ENCODE measurements around the gene KIF2C.
"Not testable (repeated sequence)": the region's sequence is repeated elsewhere in the genome, so short reads cannot be mapped to it uniquely, and the experiment has no call there.

GRCh38 chr1:44699375-44699774, 40.3 kb upstream of the KIF2C start:
- TF ChIP-seq EZH2phosphoT487 (IDR thresholded peaks at IDR 0.05; ENCODE audit: borderline replicate concordance, low read depth); USF2 (IDR thresholded peaks at IDR 0.05; ENCODE audit: borderline replicate concordance, low read depth, low read length); CHD2 (IDR thresholded peaks at IDR 0.05; ENCODE audit: low read length, partially characterized antibody): not testable (repeated sequence)
